DND-41 (cell line): ENCODE results near the gene GNG12.

Experiments
- EZH2 ChIP-seq: IDR thresholded peaks from 3 replicates; pipeline ENCODE4 v1.6.1; 2012; ENCODE audit warnings: borderline replicate concordance, low read depth, mild to moderate bottlenecking, moderate library complexity, low read length, inconsistent platforms; ENCODE audit not compliant: severe bottlenecking
- TF ChIP-seq, protein P1 (sequence below): IDR thresholded peaks from 2 replicates; pipeline ENCODE4 v1.5.1; 2012; ENCODE audit warnings: borderline replicate concordance, low read length, moderate library complexity, mild to moderate bottlenecking; ENCODE audit not compliant: poor library complexity, severe bottlenecking; ENCODE audit errors: extremely low read depth

- TF ChIP-seq, protein P1, sequence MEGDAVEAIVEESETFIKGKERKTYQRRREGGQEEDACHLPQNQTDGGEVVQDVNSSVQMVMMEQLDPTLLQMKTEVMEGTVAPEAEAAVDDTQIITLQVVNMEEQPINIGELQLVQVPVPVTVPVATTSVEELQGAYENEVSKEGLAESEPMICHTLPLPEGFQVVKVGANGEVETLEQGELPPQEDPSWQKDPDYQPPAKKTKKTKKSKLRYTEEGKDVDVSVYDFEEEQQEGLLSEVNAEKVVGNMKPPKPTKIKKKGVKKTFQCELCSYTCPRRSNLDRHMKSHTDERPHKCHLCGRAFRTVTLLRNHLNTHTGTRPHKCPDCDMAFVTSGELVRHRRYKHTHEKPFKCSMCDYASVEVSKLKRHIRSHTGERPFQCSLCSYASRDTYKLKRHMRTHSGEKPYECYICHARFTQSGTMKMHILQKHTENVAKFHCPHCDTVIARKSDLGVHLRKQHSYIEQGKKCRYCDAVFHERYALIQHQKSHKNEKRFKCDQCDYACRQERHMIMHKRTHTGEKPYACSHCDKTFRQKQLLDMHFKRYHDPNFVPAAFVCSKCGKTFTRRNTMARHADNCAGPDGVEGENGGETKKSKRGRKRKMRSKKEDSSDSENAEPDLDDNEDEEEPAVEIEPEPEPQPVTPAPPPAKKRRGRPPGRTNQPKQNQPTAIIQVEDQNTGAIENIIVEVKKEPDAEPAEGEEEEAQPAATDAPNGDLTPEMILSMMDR = no peak
- no peak for TF ChIP-seq EZH2
Observed at GRCh38 chr1:67835663-67836452, 2.6 kb upstream of the GNG12 start.
